ENCODE data around the gene TCAP. TPM values are rescaled to one million over a fixed set of nuclear protein-coding genes. Genes with fewer than 3 reads are reported as not detected.
A peak's percentile ranks its signal among the peaks of the same experiment; 100 is the strongest.

Gene TCAP
- total and polyA plus RNA-seq, 10 of the 15 experiments (the other 5 are each of a cell fraction or from before 2014, with no cell fraction given): 0.17 to 1.0 (median 0.36) TPM; not detected in 3

DNA sequence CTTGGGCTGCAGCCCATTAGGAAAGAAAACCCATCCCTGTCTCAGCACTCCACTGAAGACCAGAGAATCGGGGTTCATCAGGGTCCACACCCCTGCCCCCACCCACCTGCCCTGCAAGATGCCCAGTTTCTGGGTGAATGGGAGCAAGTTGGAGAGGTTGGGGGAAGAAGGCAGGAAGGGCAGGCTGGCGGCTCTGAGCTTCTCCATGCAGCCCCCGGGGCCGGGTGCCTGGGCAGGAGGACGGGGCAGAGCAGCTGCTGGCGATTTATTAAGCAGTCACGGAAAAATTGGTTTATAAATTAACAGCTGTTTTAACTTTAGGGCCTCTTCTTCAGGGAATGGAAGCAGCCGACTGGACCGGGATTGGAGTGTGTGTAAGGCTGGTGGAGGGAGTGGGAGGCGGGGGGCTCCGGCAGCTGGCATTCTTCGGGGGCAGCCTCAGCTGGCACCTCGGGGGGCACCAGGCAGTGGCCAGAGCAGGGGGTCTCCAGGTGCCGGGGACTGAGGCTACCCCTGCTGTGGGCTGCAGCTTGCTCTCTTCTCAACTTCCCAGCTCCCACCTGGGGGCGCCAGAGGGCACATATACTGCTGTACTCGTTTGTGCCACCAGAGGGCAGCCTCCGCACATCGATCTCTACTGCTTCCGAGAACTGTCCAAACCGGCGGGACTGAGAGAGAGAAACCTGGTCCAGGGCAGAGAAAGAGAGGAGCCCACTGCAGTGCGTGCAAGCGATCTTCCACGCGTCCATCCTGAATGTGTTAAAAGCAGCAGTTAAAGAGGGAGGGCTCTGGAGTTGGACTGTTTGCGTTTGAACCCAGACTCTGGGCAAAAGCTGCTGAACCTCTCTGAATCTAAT, 43.4 kb upstream of the TCAP start (continued):
- TF ChIP-seq, protein P1, sequence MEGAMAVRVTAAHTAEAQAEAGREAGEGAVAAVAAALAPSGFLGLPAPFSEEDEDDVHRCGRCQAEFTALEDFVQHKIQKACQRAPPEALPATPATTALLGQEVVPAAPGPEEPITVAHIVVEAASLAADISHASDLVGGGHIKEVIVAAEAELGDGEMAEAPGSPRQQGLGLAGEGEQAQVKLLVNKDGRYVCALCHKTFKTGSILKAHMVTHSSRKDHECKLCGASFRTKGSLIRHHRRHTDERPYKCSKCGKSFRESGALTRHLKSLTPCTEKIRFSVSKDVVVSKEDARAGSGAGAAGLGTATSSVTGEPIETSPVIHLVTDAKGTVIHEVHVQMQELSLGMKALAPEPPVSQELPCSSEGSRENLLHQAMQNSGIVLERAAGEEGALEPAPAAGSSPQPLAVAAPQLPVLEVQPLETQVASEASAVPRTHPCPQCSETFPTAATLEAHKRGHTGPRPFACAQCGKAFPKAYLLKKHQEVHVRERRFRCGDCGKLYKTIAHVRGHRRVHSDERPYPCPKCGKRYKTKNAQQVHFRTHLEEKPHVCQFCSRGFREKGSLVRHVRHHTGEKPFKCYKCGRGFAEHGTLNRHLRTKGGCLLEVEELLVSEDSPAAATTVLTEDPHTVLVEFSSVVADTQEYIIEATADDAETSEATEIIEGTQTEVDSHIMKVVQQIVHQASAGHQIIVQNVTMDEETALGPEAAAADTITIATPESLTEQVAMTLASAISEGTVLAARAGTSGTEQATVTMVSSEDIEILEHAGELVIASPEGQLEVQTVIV (IDR thresholded peaks at IDR 0.05; ENCODE audit: borderline replicate concordance, partially characterized antibody): no peak
- no peak for TF ChIP-seq CHD4 (IDR thresholded peaks at IDR 0.05)
- no peak; the same call in 1 of the 2 replicates for TF ChIP-seq ESRRA (IDR thresholded peaks at IDR 0.05; ENCODE audit: low read length)
- TF ChIP-seq TARDBP (IDR thresholded peaks at IDR 0.05; ENCODE audit: borderline replicate concordance): no peak
- peak; percentile 54 for TF ChIP-seq LARP7 (IDR thresholded peaks at IDR 0.05)
- TF ChIP-seq CHD1 (IDR thresholded peaks at IDR 0.05; ENCODE audit: low read depth, low read length): no peak
- no peak for TF ChIP-seq EGR1 (IDR thresholded peaks at IDR 0.05; ENCODE audit: borderline replicate concordance in 1 of 2, low read depth in 2 of 2, low read length in 2 of 2)
- TF ChIP-seq IRF4 (IDR thresholded peaks at IDR 0.05; ENCODE audit: low read depth, low read length): peak; percentile 77
- TF ChIP-seq BRCA1 (IDR thresholded peaks at IDR 0.05; ENCODE audit: low read depth, low read length): no peak
- TF ChIP-seq, protein P2, sequence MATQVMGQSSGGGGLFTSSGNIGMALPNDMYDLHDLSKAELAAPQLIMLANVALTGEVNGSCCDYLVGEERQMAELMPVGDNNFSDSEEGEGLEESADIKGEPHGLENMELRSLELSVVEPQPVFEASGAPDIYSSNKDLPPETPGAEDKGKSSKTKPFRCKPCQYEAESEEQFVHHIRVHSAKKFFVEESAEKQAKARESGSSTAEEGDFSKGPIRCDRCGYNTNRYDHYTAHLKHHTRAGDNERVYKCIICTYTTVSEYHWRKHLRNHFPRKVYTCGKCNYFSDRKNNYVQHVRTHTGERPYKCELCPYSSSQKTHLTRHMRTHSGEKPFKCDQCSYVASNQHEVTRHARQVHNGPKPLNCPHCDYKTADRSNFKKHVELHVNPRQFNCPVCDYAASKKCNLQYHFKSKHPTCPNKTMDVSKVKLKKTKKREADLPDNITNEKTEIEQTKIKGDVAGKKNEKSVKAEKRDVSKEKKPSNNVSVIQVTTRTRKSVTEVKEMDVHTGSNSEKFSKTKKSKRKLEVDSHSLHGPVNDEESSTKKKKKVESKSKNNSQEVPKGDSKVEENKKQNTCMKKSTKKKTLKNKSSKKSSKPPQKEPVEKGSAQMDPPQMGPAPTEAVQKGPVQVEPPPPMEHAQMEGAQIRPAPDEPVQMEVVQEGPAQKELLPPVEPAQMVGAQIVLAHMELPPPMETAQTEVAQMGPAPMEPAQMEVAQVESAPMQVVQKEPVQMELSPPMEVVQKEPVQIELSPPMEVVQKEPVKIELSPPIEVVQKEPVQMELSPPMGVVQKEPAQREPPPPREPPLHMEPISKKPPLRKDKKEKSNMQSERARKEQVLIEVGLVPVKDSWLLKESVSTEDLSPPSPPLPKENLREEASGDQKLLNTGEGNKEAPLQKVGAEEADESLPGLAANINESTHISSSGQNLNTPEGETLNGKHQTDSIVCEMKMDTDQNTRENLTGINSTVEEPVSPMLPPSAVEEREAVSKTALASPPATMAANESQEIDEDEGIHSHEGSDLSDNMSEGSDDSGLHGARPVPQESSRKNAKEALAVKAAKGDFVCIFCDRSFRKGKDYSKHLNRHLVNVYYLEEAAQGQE (IDR thresholded peaks at IDR 0.05; ENCODE audit: low read depth, low read length): peak; percentile 77
- no peak for TF ChIP-seq CUX1 (IDR thresholded peaks at IDR 0.05; ENCODE audit: insufficient replicate concordance, low read depth, low read length)
- no peak for TF ChIP-seq SREBF2 (IDR thresholded peaks at IDR 0.05; ENCODE audit: low read length)
- TF ChIP-seq NFYA (IDR thresholded peaks at IDR 0.05; ENCODE audit: borderline replicate concordance, low read depth, low read length): peak; percentile 65
- no peak for TF ChIP-seq POLR2A (IDR thresholded peaks at IDR 0.05; ENCODE audit: low read depth, low read length)
- no peak for TF ChIP-seq TAF1 (IDR thresholded peaks at IDR 0.05; ENCODE audit: borderline replicate concordance, low read depth, low read length)
- TF ChIP-seq USF2 (IDR thresholded peaks at IDR 0.05; ENCODE audit: borderline replicate concordance, low read depth, low read length): no peak
- 0 out of 2 replicates have a peak, but pooled peaks have one; percentile 24 for TF ChIP-seq IKZF1 (conservative IDR thresholded peaks at IDR 0.05)
